Measurements from ENCODE around the gene DOP1A. TPM values are rescaled to one million over a fixed set of nuclear protein-coding genes. Genes with fewer than 3 reads are reported as not detected.
A peak's percentile ranks its signal among the peaks of the same experiment; 100 is the strongest.
"Not testable (repeated sequence)": the region's sequence is repeated elsewhere in the genome, so short reads cannot be mapped to it uniquely, and the experiment has no call there.

Gene DOP1A
- total RNA-seq, 1 donor from 2014 or later: 33.5 TPM

- no peak for DNase-seq
Observed at GRCh38 chr6:83155794-83156193, 88.3 kb downstream of the DOP1A start.

DNA sequence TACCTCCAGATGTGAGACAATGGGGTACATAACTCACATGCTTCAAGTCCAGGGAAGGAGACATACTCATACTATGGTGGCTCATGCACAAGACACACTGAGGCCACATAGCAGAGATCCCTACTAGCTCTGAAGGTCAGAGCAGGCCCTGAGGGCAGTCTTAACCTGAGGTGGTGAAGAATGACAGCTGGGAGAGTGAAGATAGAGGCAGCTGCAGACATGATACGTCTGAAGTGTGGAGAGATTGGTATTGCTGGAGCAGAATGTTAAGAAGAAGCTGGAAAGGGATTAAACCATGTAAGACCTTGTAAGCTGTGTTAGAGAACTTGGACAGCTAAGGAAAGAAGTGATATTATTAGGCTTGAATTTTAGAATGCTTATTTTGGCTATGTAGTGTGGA is 92.7 kb downstream of the DOP1A start:
- DNase-seq: no peak

GRCh38 chr6:83167726-83168278 is 100.3 kb downstream of the DOP1A start:
- no peak for DNase-seq

DNA sequence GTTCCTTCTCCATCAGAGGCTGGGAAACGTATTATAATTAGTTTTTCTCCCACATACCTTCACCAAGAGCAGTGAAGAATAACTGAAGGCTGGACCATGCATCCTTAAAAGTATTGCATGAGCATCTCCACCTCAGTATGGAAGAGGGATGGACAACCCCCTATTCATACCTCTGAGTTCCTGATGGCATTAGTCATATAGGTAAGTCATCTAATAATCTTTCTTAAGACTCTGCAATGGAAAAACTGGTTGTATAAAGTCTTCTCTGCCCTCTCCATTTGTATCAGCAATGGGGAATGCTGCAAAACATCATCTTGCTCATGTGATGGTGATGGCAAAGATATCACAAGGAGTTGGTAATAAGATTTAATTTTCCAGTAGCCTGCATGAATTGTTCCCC is 101.1 kb downstream of the DOP1A start:
- DNase-seq: no peak

- no peak for DNase-seq
Observed at GRCh38 chr6:83169106-83169505, 101.6 kb downstream of the DOP1A start.

GRCh38 chr6:83169511-83169910 is 102.0 kb downstream of the DOP1A start:
- DNase-seq: no peak

DNA sequence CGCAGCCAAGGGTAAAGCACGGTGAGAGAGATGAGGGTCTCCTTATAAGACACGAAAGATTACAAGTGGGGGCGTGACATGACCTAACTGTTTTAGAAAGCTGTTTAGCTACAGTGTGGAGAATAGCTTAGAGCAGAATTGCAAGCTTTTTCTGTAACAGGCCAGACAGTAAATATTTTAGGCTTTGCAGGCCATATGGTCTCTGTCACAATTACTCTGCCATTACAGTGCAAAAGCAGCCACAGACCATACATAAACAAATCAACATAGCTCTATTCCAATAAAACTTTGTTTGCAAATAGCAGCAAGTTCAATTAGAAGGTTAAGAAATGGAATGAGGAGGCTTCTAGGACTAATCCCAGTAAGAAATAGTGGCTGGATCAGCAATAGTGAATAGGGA is 108.8 kb downstream of the DOP1A start:
- no peak for DNase-seq

DNA sequence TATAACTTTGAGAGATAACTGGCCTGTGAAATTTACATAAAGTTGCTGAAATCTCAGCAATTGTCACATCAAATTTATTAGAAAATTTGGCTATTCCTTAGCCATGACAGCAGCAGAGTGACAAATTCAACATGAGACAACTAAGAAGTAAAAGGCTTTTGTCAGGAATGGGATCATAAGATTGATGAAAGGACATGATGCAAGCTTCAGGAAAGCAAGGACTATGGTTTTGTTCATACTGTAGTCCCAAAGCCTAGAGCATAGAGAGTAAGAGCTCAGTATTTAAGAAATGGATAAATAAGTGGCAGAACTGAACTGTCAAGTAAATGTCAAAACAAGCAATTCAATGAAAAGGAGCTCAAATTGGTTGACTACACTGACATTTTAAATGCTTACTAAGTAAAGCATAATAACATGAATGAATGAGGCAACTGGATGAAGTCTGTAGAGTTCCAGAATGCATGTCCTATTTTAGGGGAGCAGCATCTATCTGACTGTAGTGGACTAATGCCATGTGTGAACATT is 113.0 kb downstream of the DOP1A start:
- no peak for DNase-seq

DNA sequence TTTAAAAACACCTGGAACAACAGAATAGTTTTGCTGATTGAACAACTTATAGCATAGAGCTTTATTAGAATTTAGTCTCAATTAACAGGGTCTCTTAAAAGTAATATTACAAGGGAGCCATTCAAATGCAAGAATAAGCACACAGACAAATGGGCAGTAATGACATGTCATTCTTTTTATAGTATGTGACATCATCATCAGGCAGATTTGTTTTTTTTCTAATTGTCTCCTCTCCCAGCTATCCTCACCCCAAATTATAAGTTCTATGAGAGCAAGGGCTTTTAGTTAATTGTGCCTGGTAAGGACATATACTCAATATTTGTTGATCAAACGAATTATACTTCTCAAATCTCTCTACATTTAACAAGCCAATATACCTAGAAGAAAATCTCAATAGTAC is 114.6 kb downstream of the DOP1A start:
- DNase-seq: no peak

GRCh38 chr6:83183082-83183828 is 115.8 kb downstream of the DOP1A start:
- peak; percentile 29 for DNase-seq

- DNase-seq: no peak
Observed at GRCh38 chr6:83185096-83185495, 117.6 kb downstream of the DOP1A start.

- DNase-seq: no peak
Observed at GRCh38 chr6:83188501-83188900, 121.0 kb downstream of the DOP1A start.

DNA sequence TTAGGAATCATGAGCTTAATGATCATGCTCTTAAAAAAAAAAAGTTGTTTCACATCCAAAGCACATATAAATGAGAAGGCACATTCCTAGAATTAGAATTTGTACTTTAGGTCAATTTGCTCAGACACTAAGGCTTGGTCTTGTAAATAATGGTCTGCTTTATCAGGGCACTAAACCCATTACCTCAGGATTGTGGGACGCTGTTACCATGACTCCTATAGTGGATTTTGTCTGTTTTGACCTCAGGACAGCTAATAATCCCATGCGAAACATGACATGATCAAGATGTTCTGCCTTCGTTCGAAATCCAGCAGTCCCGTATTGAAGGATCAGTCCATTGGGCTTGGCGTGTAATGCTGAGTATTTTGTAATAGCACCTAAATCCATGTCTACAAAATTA is 123.2 kb downstream of the DOP1A start:
- DNase-seq: no peak

DNA sequence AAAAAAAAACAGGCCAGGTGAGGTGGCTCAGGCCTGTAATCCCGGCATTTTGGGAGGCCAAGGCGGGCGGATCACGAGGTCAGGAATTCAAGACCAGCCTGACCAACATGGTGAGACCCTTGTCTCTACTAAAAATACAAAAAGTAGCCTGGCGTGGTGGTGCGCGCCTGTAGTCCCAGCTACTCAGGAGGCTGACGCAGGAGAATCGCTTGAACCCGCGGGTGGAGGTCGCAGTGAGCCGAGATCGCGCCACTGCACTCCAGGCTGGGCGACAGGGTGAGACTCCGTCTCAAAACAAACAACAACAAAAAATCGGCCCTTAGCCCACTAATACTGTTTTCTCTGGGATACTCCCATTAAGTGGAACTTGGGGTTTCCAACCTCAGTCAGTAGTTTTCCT is 124.5 kb downstream of the DOP1A start:
- DNase-seq: not testable (repeated sequence)

DNA sequence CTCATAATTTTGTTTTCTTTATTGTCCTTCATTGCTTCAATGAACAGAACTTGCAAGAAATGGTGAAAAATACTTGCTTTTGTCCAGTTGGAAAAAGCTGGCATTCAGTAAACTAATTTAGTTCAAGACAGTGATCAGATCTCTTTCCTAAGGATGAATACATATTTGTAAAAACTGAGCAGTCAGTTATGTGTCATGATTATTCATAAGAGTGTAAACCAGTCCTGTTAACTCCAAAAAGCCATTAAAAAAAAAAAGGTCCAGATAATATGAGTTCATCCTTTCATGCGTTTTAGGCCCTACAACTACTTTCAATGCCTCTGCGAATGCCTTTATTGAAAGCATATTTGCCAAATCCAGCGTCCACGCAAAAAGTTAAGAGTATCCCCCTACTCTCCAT is 125.0 kb downstream of the DOP1A start:
- DNase-seq: no peak

- peak; percentile 94 for DNase-seq
Observed at GRCh38 chr6:83192871-83193746, 125.6 kb downstream of the DOP1A start, which contains the start of the genes PGM3 and RWDD2A. PGM3 (minus strand) TSS chr6:83193265; CDS start chr6:83191012, 2,253 bp downstream. RWDD2A (plus strand) TSS chr6:83193357; CDS start chr6:83194452, 1,095 bp downstream.

- DNase-seq: peak; percentile 57
Observed at GRCh38 chr6:83193747-83194566, 126.5 kb downstream of the DOP1A start.

DNA sequence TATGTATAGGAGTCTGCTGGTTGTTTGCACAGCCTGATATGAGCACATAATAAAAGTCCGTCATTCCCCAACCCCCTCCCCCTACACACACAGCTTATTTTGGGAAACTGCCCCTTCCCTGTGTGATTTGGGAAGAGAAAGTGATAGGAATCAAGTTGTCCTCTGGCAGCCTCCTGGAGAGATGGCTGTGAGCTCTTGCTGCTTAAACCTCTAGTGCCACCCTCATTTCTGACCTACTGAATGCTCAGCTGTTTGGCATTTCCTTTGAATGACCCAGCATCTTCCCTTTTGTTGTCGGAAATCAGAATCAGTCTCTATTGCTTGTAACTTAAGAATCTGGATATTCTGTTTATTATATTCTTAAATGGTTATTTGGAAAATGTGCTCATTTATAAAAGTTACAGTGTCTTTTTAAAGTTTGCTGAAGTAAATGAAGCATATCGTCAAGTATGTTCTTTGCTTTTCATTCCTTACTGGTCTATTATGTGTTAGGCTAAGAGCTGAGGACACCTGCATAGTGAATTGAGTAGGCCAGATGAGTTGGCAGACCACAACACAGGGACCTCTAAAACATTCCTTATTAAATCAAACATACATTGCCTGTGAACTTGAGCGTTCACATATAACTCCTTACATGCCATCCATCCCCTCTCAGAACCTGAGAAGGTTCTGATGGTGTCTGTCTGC is 131.2 kb downstream of the DOP1A start:
- peak; percentile 73 for DNase-seq

- peak; percentile 64 for DNase-seq
Observed at GRCh38 chr6:83199173-83199862, 131.8 kb downstream of the DOP1A start.

- DNase-seq: peak; percentile 81
Observed at GRCh38 chr6:83199863-83200225, 132.4 kb downstream of the DOP1A start.

DNA sequence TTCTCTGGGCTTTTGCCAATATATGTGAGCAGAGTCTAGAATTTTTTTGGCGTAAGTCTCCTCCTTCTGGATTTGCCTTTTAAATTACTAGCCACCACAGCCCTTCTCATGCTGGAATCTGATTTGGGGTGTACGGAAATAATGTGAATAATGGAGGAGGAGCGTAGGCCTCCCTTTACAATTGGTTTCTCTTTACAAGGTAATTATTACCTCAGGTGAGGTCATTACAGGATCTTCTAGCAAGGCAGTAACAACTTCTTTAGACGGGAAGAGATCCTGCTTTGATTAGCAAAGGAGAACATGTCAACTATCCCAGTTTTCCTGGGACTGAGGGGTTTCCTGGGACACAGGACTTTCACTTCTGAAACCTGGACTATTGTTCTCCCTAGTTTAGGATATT is 134.6 kb downstream of the DOP1A start:
- DNase-seq: no peak

All from dermis blood vessel endothelial cell (primary cell).